MCF 10A (cell line): Measurements from ENCODE around the gene CASP1. TPM values are rescaled to one million over a fixed set of nuclear protein-coding genes. Genes with fewer than 3 reads are reported as not detected.

Source experiments
- BruUV-seq: library from RNA; stranded (reverse); fragments of 400-500 nt; replicated peaks from 2 replicates; lab custom pipeline; 2021; lab: Mats Ljungman, UMichigan
- CTCF ChIA-PET: fragments of 300-600 bp; sonication (Branson Sonifier 250); formaldehyde crosslinking; extraction: SDS; loops from one replicate; lab custom pipeline; 2021; ENCODE audit warnings: antibody characterized with exemption, inconsistent platforms; lab: Yijun Ruan, JAX
- POLR2A ChIA-PET: fragments of 300-600, 350-650 bp; sonication (Branson Sonifier 250); formaldehyde crosslinking; extraction: SDS; loops from one replicate; lab custom pipeline; 2020; ENCODE audit warnings: antibody characterized with exemption, inconsistent platforms; lab: Yijun Ruan, JAX
- DNase-seq: peaks from one replicate; pipeline ENCODE4 v3.0.0-alpha.2; 2018; ENCODE audit not compliant: unreplicated experiment
- H3K27ac Mint-ChIP-seq: one replicate; pipeline ENCODE4 v1.8.0; 2022; ENCODE audit warnings: mild to moderate bottlenecking, low read depth, mixed read lengths; ENCODE audit not compliant: unreplicated experiment
- H3K27me3 Mint-ChIP-seq: one replicate; pipeline ENCODE4 v1.8.0; 2022; ENCODE audit warnings: mixed read lengths; ENCODE audit not compliant: insufficient read depth, unreplicated experiment
- H3K36me3 Mint-ChIP-seq: one replicate; pipeline ENCODE4 v1.8.0; 2022; ENCODE audit warnings: mild to moderate bottlenecking, moderate library complexity, mixed read lengths; ENCODE audit not compliant: insufficient read depth, unreplicated experiment
- H3K4me1 Mint-ChIP-seq: one replicate; pipeline ENCODE4 v1.8.0; 2022; ENCODE audit warnings: mixed read lengths; ENCODE audit not compliant: insufficient read depth, unreplicated experiment
- H3K4me3 Mint-ChIP-seq: one replicate; pipeline ENCODE4 v1.8.0; 2022; ENCODE audit warnings: mild to moderate bottlenecking, moderate library complexity, mixed read lengths; ENCODE audit not compliant: unreplicated experiment
- H3K9me3 Mint-ChIP-seq: one replicate; pipeline ENCODE4 v1.8.0; 2022; ENCODE audit warnings: mixed read lengths; ENCODE audit not compliant: unreplicated experiment
- intact Hi-C: fragments of 100-400 bp; cut with micrococcal nuclease; formaldehyde crosslinking; loops from 2 replicates; pipeline ENCODE4 v1.14.1; 2022
- total RNA-seq: library from RNA; stranded (reverse); gene quantifications from 2 replicates; pipeline ENCODE4 v1.2.3, GENCODE V29; 2022
- TF ChIP-seq, protein P1 (sequence below): fragments of 200-600 bp; IDR thresholded peaks from one replicate; pipeline ENCODE4 v1.8.0; 2022; ENCODE audit warnings: antibody characterized with exemption, mild to moderate bottlenecking; ENCODE audit not compliant: unreplicated experiment

CASP1 gene
- total RNA-seq, 1 experiment from 2014 or later = 27.2 TPM

- DNase-seq = no peak
- Mint-ChIP-seq H3K27me3 (no peaks in the 10 kb centered on the region), H3K36me3 (peaks cover 28% of the 10 kb centered on the region), H3K9me3 (no peaks in the 10 kb centered on the region), H3K27ac (no peak overlapping the region), H3K4me3 (no peak overlapping the region), H3K4me1 (no peaks in the 10 kb centered on the region)
- ChIA-PET POLR2A (interaction anchor here (0.5 to 1.2 kb wide), 4 partner anchors 13 to 840 kb away, joined by 3 to 4 read pairs (median 4); no protein-coding TSS in a partner anchor), CTCF (no interaction called here)
- intact Hi-C loops = no loop called here
- BruUV-seq = no TSS peak
- TF ChIP-seq, protein P1, sequence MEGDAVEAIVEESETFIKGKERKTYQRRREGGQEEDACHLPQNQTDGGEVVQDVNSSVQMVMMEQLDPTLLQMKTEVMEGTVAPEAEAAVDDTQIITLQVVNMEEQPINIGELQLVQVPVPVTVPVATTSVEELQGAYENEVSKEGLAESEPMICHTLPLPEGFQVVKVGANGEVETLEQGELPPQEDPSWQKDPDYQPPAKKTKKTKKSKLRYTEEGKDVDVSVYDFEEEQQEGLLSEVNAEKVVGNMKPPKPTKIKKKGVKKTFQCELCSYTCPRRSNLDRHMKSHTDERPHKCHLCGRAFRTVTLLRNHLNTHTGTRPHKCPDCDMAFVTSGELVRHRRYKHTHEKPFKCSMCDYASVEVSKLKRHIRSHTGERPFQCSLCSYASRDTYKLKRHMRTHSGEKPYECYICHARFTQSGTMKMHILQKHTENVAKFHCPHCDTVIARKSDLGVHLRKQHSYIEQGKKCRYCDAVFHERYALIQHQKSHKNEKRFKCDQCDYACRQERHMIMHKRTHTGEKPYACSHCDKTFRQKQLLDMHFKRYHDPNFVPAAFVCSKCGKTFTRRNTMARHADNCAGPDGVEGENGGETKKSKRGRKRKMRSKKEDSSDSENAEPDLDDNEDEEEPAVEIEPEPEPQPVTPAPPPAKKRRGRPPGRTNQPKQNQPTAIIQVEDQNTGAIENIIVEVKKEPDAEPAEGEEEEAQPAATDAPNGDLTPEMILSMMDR = no peak
These were observed 12.4 kb downstream of the CASP1 start for GRCh38 chr11:105022527-105022926.

DNA sequence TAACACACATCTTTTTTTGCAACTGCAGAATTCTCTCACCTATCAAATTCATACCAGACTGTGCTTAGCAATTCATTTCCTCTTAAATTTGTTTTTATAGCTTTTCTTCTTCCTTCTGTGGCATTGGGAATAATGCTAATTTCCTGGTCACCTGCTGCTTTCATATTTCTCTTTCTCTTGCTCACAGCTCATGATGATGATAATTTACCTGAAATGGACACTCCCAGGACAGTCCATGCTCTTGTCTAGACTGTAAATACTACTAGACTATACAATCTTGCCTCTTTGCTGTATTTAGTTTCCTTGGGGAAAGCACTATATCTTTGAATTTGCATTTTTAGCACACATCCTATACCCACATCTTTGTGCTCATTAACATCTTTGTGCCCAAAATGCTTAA, 27.5 kb downstream of the CASP1 start:
- intact Hi-C loops = no loop called here
- Mint-ChIP-seq H3K9me3 (no peaks in the 10 kb centered on the region), H3K27ac (no peak overlapping the region), H3K36me3 (no peaks in the 10 kb centered on the region), H3K27me3 (no peaks in the 10 kb centered on the region), H3K4me3 (no peak overlapping the region), H3K4me1 (no peaks in the 10 kb centered on the region)
- DNase-seq = no peak
- TF ChIP-seq, protein P1 = no peak
- no TSS peak for BruUV-seq
- CTCF ChIA-PET = no interaction called here
- POLR2A ChIA-PET = interaction anchor here (0.7 kb wide), 1 partner anchor 18 kb away, joined by 3 read pairs; no protein-coding TSS in a partner anchor

DNA sequence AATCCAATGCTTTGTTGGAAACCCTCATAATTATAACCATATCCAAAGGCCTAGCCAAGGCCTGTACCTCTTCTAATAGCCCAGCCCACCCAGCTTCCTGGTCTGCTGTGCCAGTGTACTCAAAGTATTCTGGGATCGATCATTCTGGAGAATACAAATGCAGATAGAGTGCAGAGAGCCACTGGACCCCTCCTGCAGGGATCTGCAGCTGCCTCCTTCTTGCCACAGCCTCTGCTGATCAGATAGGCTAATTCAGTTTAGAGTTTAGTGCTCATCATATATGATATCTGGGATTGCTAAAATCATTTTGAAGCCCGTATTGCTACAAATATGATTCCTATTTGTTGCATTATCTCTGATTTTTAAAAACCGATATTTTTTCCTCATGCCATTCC, 29.5 kb downstream of the CASP1 start:
- DNase-seq = no peak
- Mint-ChIP-seq H3K4me1 (no peaks in the 10 kb centered on the region), H3K27ac (no peak overlapping the region), H3K36me3 (no peaks in the 10 kb centered on the region), H3K4me3 (no peak overlapping the region), H3K9me3 (peaks cover 6% of the 10 kb centered on the region), H3K27me3 (no peaks in the 10 kb centered on the region)
- no TSS peak for BruUV-seq
- TF ChIP-seq, protein P1 = no peak
- intact Hi-C loops = no loop called here
- ChIA-PET POLR2A (no interaction called here), CTCF (interaction anchor here (0.7 kb wide), 1 partner anchor 15 kb away, joined by 3 read pairs; no protein-coding TSS in a partner anchor)

DNA sequence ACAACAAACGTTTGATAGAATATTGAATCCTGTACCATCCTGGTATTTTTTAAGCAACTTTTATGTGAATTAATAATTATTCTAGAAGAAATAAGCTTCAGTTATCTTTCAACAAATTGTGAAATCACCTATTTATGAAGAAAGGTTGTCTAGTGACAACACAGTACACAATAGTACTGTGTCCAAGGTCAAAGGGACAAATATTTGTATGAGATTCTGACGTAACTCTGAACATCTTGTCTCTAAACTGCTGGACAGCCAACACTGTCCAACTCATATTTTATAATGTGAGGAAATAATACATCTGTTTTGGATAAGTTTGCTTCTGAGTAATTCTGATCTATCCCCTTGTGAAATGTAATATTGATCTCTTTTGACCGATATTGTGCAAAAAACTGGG, 30.9 kb downstream of the CASP1 start:
- no peaks in the 10 kb centered on the region for H3K27me3 Mint-ChIP-seq
- no peaks in the 10 kb centered on the region for H3K4me1 Mint-ChIP-seq
- no peak overlapping the region for H3K4me3 Mint-ChIP-seq
- intact Hi-C loops = no loop called here
- ChIA-PET POLR2A (no interaction called here), CTCF (no interaction called here)
- H3K27ac Mint-ChIP-seq = no peak overlapping the region
- TF ChIP-seq, protein P1 = no peak
- H3K36me3 Mint-ChIP-seq = no peaks in the 10 kb centered on the region
- H3K9me3 Mint-ChIP-seq = peaks cover 7% of the 10 kb centered on the region
- BruUV-seq = no TSS peak
- no peak for DNase-seq
